Activated gamma-delta T cell treated with Interleukin-2 at 50 U/mL for 16 hours (primary cell): ENCODE results near the gene ANKH.

Source experiments
- DNase-seq: peaks from one replicate; pipeline ENCODE4 v3.0.0-alpha.2; 2020

ANKH gene

DNA sequence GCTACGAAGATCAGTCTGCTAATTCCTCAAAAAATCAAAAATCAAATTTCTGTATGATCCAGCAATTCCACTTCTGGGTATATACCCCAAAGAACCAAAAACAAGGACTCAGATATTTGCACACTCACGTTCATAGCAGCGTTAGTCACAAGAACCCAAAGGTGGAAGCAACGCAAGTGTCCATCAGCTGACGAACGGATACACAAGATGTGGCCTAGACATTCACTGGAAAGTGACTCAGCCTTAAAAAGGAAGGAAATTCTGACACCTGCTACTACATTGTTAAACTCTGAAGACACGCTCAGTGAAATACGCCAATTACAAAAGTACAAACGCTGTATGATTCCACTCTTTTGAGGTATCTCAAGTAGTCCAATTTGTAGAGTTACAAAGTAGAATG, 113.7 kb downstream of the ANKH start:
- no peak for DNase-seq

DNA sequence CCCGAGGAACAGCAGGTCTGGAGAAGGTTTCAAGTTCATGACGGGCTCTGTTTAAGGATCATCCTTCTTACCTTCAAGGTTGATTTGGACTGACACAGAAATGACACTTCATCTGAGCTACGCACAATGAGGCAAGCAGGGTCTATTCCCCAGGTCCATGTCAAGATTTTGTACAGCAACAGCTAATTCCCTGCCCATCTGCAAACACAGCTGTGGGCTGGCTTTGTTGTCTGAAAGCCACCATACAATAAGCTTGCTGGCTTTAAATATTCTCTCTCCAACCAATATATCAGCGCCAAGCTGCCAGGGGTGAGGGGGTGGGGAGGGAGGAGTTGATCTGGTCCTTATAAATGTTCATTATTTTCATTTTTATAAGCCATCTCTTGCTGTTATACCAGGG, 115.1 kb downstream of the ANKH start:
- DNase-seq: no peak

GRCh38 chr5:14753947-14754346, 117.6 kb downstream of the ANKH start:
- DNase-seq: no peak

DNA sequence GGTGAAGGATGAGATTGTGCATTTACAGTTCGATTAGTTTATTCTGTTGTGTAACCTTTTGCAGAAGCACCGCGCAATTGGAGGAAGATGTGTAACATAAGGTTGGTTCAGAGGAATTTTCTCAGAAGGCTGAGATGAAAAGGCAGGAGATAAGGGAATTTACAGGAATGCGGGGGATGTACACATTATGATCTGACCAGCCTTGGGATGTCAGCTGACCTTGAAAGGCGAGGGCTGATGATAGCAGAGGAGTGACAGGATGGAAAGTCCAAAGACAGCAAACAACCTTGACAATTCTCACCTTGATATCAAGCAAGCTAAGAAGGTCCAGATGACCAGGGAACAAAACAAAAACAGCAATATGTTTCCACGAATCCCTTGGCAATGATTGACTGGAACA, 118.3 kb downstream of the ANKH start:
- DNase-seq: no peak

DNA sequence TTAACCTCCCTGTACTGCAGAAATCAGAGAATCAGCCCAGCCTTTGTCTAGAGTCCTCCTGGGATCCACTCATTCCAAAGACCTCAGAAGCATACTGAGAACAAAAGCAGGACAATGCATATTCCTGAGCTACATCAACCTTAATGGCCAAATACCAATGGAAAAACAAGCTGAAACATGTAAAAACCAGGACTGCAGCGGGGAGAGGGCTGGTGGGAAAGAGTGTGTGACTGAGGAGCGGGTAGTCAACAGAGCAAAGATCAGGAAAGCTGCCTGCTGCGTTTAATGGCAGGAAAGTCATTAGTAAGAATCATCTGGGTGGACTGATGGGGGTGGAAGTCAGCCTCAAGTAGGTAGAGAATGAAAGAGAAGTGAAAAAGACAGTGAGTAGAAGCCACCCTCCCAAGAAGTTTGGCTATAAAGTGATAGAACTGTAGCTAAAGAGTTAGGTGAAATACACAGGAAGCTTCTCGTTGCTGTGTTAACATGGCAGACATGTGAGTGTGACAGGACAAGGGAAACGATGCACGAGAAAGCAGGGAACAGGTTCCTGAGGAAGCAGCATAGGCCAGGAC, 119.0 kb downstream of the ANKH start:
- DNase-seq: no peak

DNA sequence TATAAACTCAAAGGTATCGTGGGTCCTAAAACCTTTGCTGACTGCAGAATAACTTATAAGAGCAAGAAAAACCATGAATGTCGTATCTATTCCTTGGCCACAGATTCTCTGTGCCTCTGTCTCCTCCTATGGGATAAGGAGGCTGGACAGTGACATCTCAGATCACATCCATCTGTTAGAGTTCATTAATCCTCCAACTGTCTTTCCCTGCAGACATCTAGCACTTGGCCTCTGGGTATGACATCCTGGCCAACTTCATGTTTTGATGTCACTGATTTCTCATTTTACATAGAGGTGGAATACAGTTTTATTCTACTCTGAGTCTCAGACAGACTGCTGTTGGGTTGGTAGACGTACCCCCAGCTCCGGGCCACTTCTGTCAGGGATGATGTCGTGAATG, 120.9 kb downstream of the ANKH start:
- DNase-seq: no peak

- no peak for DNase-seq
These were observed 121.9 kb downstream of the ANKH start for GRCh38 chr5:14749579-14750101.

DNA sequence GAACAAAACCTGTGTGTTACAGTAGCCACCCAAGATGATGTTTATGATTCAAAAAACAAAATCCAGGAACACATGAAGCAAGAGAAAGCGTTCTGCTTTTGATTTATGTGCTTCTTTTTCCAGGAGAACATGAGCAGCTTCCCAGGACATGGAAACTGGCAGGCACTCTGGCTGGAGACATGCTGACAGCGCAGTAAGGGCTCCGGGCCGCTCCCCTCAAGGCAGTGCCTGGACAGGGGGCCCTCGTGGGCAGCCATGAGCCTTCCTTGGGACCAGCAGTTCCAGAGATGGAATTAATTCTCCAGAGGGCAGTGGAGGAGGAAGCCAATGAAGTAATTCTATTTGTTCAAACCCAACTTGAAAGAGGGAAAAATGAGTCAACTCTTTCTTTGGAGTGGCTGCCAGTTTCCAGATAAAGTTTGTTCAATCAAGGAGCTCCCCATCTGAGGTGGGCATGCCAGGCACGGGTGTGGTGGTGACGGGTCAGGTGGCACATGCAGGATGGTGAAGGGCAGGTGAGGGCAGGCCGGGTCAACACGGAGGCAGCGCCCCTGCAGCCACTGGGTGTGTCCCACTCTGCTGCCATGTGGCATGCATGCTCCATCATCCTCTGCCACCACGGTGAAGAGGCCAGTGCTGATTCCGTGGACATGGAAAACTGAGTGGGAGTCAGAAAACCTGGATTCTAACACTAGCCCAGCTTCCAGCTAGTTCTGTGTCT, 123.2 kb downstream of the ANKH start:
- no peak for DNase-seq

DNA sequence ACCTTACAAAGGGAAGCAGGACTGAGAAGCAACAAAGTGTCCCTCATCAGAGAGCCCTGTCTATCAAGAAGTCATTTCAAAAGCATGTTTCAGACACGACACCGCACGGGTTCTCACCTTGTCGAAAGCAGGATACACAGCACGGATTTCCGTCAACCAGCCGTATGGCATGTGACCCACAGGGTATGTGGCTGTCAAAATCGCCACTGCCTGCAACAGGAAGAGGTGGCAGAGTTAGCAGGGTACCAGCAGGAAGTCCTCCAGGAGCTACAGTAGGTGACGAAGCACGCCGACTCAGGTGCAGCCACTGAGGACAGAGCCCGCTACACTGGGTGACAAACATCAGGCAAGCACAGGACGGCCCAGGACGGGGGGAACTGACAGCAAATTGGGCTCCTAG, 125.8 kb downstream of the ANKH start:
- peak; percentile 59 for DNase-seq

GRCh38 chr5:14745188-14745563, 126.4 kb downstream of the ANKH start:
- DNase-seq: no peak

DNA sequence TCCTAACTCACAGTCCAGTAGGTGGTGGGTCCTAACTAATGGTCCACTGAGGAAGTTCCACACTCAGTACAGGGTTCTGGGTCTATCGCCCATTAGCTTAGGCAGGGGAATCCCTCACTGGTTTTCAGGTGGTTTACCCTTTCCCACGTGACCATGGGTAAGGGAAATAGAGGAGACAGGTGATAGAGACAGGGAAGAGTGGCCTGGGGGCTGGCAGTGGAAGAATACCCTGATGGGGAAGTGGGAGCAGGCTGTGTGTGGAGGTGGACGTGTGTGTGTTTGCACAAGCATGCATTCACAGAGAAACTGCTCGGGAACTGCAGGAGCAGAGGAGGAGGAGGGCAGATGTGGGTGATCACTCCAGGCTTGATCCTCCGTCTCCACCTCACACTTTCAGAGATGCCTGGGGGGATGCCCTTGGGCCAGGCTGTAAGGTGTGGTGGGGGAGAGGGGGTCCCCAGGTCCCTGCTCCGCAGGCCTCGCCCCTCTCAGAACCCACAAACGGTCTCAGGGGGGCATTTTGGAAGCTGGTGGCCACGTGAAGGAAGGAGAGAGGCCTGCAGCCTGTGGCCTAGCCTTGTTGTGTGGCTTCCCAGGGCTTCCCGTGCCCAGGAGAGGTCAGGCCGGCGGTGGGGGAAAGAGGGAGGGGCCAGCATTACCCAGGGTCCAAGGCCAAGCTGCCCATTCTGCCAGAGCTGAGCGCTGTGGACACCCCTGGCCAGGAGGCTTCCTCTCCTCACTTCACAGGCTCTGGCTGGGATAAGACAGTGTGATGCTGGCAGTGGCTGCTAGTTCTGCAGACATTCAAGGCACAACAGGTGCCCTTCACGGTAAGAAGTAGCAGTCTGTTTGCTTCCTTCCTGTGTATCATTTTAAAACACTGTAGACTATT, 127.0 kb downstream of the ANKH start:
- DNase-seq: no peak

DNA sequence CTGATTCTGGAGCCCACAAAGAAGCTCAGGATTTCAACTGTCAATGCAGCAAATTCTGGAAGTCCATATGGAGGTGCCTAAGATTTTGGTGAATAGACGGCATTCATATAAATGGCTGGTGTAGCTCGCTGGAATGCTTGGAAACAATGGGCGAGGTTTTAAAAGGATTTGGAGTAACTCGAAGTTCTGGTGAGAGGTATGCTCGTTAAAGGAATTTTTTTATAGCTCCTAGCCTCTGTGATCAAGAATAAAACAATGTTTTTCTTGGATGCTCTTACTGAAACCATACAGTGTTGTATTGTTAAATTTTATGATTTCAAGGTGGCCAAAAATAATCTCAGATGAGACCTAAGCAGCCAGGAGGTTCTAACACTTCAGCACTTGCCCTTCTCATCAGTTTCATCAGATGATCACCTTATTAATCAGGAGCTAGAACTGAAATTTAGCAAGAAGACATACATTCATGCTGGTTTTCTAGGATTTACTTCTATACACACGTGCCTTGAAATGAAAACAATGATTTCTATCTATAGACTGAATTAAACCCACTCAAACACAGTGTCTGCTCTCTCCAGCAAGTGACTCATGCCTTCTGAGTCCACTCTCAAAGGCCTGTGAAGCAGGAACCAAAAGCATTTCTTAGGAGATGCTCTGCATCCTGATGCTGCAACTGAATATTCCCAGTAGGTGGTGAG, 127.8 kb downstream of the ANKH start:
- no peak for DNase-seq

GRCh38 chr5:14742498-14742897, 129.1 kb downstream of the ANKH start:
- no peak for DNase-seq

GRCh38 chr5:14741801-14742440, 129.7 kb downstream of the ANKH start:
- DNase-seq: peak; percentile 14

- no peak for DNase-seq
These were observed 130.4 kb downstream of the ANKH start for GRCh38 chr5:14741131-14741530.

- no peak for DNase-seq
These were observed 131.6 kb downstream of the ANKH start for GRCh38 chr5:14739981-14740380.

- no peak for DNase-seq
These were observed 132.0 kb downstream of the ANKH start for GRCh38 chr5:14739538-14739937.

- no peak for DNase-seq
These were observed 133.5 kb downstream of the ANKH start for GRCh38 chr5:14738050-14738449.

GRCh38 chr5:14737291-14737690, 134.3 kb downstream of the ANKH start:
- DNase-seq: no peak

DNA sequence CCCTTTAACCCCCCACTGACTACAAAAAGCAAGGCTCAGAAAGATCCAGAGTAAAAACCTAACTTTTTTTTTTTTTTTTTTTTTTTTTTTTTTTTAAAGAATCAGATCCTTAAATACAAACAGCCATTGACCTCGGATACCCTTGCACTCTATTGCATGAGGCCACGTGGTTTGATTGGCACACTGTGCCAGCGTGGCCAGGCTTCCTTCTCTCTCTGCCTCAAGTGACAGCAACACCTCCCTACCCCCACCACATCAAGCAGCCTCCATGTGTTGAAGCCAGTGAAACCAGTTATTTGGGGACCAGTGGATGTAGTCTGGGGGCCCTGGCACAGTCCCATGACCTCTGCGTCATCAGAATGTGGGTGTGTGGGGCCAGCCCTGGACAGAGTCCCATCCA, 135.6 kb downstream of the ANKH start:
- DNase-seq: no peak

DNA sequence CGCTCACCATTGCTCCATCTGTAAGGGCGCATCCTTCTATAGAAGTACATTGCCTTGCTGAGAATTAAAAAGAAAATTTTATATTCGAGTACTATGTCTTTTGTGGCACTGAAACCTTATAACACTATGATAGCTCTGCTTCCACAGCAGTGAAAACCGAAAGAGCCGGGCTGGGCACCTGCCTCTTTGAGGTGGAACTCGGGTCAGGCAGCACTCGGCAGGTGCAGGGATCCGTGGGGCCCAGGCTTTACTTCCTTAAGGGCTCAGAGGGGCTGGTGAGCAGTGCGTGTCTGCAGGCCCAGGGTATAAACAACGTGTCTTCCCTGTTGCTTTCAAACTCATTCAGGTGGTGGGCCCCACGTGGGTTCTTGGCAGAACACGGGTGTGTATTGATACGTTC, 137.2 kb downstream of the ANKH start:
- DNase-seq: no peak

GRCh38 chr5:14733661-14734060, 137.9 kb downstream of the ANKH start:
- no peak for DNase-seq

DNA sequence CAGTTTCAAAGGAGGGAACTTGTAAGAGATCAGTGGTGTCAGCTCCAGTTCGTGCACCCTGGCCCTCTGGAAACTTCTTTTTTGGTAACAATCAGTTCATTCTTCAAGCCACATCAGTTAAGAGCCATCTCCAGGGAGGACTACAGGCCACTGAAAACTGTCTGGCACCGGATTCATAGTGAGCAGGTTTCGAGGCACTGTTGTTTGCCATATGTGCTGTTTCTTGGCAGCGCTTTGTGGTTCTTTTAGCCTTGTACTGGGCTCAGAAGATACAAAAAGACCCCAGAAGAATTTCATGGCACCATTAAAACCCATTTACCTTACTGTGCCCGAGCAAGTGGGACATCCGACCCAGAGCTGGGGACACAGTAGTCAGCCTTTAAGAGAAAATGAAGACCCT, 138.6 kb downstream of the ANKH start:
- DNase-seq: no peak
